GM21515 (cell line): Measurements from ENCODE around the gene TXNDC11.
A peak's percentile ranks its signal among the peaks of the same experiment; 100 is the strongest.

Source experiments
- ATAC-seq: cut with Tn5 transposase; IDR thresholded peaks from one replicate; pipeline ENCODE4 v1.9.1; 2021; ENCODE audit not compliant: unreplicated experiment

Gene TXNDC11

GRCh38 chr16:11755022-11755760 is 12.5 kb upstream of the TXNDC11 start:
- ATAC-seq = no peak

GRCh38 chr16:11752856-11753255 is 10.2 kb upstream of the TXNDC11 start:
- ATAC-seq = no peak

DNA sequence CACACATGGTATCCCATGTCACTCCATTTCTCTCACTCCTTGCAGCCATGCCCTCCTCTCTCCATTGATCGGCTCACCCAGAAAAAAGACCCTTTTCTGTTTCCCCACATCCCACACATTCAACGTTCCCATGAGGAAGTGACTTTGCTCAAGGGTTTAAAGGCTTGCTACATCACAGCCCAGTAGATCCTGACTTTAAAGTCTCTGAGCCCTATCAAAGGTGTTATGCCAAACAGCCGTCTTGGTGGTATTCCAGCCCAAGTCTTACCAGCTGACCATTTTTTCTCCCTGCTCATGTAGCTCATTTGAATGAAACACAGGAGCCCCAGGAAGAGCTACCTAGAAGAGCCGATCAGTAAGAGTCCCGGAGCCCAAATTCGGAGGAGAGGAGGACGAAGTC is 7.4 kb upstream of the TXNDC11 start:
- no peak for ATAC-seq

- ATAC-seq = no peak
Observed at GRCh38 chr16:11748404-11749254, 6.0 kb upstream of the TXNDC11 start.

GRCh38 chr16:11747949-11748403 is 5.3 kb upstream of the TXNDC11 start:
- ATAC-seq = no peak

DNA sequence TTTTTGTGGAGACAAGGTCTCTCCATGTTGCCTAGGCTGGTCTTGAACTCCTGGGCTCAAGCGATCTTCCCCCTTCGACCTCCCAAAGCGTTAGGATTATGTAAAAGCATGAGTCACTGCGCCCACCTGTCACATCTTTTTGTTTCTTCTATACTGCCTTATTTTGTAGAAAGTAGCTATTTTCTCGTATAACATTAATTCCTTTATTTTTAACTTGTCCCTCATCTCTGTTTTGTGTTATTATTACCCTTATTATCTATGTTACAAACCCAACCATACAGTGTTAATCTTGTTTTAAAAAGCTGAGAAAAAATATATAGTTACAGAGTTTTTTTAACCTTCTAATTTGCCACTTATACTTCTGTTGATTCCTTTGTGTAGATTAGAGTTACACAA is 1.4 kb upstream of the TXNDC11 start:
- ATAC-seq = no peak

DNA sequence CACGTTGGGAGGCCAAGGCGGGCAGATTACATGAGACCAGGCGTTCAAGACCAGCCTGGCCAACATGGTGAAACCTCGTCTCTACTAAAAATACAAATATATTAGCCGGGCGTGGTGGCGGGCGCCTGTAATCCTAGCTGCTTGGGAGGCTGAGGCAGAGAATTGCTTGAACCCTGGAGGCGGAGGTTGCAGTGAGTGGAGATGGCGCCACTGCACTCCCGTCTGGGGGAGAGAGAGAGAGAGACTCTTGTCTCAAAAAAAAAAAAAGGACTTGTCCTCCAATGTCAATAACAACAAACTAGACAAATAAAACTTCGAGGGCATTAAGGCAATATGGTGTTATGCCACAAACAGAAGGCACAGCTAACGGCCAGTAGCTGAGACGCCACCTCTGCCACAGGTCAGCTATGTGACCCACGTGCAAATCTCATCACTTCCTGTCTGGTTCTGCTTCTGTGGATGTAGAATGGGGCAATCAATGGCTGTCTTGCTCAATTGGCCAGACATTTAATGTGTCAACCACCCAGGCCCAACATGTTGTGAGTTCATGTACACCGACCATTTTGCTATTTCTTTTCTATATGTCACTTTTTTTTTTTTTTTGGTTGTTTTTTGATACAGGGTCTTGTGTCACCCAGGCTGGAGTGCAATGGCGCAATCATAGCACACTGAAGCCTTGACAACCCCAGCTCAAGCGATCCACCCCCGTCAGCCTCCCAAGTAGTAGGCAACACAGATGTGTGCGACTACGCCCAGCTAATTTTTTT is 834 bp upstream of the TXNDC11 start:
- ATAC-seq = no peak

DNA sequence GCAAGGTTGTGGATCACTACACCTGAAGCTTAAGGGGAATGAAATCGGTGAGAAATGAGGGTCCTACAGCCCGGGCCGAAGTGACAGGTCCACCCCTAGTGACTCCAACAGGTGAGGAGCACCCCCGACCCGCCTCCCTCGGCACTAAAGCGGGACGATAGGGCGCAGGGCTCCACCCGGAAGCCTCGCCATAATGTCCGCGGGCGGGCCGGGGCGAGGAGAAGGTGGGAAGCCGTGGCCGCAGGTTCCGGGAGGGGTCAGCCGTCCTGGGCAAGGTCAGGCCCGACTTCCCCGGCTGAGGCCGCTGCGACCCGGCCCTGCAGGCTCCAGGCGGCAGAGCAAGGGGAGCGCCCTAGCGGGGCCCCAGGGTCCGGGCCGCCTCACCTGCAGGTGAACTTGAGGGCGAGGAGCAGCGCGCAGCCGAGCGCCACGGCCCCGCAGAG is 543 bp downstream of the TXNDC11 start:
- ATAC-seq = peak; percentile 28

- ATAC-seq = no peak
Observed at GRCh38 chr16:11740567-11740966, 2.1 kb downstream of the TXNDC11 start.

GRCh38 chr16:11738742-11739544 is 3.7 kb downstream of the TXNDC11 start:
- ATAC-seq = no peak

- ATAC-seq = no peak
Observed at GRCh38 chr16:11737713-11738112, 4.9 kb downstream of the TXNDC11 start.

- no peak for ATAC-seq
Observed at GRCh38 chr16:11736903-11737302, 5.8 kb downstream of the TXNDC11 start.

DNA sequence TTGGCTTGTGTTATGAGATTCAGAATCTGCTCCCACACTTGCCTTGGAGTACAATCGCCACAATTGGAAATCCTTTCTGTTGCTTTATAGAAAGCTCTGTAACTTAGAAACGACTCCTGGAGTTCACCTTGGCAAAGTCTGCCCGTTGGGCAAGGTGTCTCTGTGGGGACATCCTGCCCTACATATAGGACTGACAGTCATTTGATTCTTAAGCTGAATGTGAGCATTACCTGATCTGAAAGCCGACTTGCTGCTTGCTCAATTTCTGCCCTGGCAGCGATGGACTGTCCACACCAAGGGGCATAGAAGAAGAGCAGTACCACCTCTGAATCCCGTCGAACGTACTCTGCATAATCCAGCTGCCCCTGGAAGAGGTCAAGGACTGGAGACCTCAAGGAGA is 6.9 kb downstream of the TXNDC11 start:
- no peak for ATAC-seq

DNA sequence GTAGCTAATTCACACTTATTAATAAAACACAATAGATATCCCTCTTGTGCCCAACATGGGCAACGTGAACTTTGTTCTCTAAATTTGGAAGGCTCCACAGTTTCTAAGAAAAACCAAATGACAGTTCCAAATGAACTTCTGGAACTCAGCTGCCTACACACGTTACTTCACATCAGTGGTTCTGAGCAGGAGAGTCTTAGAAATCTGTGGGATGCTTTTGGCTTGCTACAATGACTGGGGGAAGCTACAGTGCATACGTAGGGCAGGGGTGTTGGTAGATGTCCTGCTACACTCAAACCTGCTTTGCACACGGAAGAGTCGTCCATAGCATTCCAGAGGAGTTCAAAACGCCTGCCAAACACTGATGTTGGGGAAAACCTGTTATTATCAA is 8.0 kb downstream of the TXNDC11 start:
- no peak for ATAC-seq

DNA sequence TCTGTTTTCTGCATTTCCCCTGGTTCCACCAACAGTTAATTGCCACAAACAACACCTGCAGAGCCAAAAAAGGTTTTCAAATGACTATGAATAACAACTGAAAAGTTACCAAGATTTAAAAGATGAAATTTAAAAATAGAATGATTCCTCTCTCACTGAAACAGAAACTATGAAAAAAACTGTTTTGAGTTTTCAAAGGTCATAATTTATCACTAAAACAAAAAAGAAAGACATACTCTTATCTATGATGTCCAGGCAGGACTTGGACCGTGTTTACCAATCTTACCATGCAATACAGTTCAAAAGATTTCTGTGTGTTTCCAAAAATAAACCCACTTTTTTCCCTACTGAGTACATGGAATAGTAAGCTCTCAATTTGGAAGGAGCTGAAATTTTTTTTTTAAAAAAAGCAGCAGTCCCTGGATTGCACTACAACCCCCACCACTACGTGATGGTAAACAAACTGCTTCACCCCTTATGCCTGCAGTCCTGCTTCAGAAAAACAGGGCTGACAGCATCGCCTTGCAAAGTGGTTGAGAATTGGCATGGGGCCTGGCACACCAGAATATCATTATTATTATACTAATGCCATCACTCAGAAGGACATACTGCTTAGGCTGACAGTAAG is 8.5 kb downstream of the TXNDC11 start:
- no peak for ATAC-seq

DNA sequence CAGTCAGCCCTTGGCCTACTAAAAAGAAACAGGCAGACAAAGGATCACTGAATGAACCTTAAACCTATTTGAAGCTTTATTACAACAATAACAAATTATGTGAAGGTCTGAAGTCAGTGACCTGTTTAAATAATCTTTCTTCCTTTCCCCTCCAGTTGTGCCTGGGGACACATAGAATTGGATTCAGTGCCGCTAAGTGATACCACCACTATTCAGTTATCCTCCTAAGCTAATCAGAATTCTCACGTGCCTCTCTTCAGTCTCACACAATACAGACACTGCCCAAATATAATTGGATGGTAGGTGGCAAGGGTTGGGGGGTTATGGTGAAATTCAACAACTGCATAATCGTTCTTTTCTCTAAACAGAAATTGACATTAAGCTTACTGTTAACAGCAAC is 11.4 kb downstream of the TXNDC11 start:
- ATAC-seq = no peak

GRCh38 chr16:11729787-11730186 is 12.9 kb downstream of the TXNDC11 start:
- ATAC-seq = no peak

DNA sequence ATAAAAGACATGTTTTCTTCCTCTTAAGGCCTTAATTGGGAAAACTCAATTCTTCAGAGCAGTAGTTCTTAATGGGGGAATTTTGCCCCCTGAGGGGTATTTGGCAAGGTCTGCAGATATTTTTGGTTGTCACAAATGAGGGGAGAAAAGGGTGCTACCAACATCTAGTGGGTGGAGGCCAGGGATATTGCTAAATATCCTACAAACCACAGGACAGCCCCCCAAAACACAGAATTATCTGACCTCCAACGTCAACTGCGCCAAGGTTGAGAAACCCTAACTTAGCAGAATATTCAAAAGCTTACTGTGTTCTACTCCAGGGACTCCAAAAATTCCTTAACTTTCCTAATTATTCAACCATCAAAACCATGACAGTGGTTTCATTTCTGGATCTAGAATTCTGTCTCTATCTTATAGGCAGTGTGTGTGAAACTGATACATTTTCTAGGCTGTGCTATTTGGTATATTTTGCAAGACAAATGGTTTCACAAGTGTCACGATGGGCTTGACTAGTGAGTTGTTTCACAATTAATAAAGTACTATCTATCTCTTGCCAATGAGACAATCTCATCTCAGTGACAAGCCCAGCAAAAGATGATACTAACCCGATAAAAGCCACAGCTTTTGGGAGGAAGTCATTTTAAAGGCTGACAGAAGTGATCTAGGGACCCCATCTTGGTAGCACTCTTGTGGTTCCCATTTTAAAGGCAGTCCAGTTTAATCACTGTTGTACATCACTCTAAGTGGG is 14.7 kb downstream of the TXNDC11 start:
- ATAC-seq = no peak

DNA sequence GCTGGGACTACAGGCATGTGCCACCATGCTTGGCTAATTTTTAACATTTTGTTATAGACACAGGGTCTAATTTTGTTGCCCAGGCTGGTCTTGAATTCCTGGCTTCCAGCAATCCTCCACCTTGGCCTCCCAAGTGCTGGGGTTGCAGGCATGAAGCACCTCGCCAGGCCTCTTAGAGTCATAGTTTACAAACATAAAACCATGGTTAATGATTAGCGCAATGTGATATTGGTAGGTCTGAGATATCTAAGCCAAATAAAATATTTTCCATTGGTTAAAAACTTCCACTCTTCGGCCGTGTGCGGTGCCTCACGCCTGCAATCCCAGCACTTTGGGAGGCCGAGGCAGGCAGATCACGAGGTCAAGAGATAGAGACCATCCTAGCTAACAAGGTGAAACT is 16.6 kb downstream of the TXNDC11 start:
- ATAC-seq = no peak

GRCh38 chr16:11725457-11725856 is 17.2 kb downstream of the TXNDC11 start:
- no peak for ATAC-seq
